ENCODE data around the gene C19orf12.

Gene C19orf12

DNA sequence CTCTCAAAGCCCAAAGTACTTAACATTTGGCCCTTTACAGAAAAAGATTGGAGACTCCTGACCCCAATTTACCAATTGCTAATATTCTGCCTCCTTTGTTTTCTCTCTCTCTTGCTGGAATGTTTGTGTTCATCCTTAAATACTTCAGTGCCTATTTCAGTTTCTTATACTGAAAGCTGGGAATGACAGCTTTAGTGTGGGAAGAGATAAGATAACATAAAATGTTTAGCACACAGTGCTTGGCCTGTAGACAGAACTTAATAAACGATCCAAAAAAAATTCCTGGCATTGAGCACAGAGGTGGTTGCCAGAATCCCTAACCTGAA, 52.8 kb downstream of the C19orf12 start:
- Histone ChIP-seq H3K79me2 (ENCODE audit: insufficient read depth, low read length) (no peaks in the 10 kb centered on the region), H3K9me2 (replicated peaks; ENCODE audit: insufficient read depth, low read length) (no peaks in the 10 kb centered on the region), H2AFZ (ENCODE audit: low read depth, low read length, severe bottlenecking) (no peak overlapping the region), H3K27ac (ENCODE audit: low read depth, low read length) (no peak overlapping the region), H3K9ac (ENCODE audit: low read length) (no peak overlapping the region), H3K4me2 (ENCODE audit: low read depth, low read length, poor library complexity, severe bottlenecking) (no peak overlapping the region), H3K9me3 (ENCODE audit: insufficient read depth, low read length) (no peaks in the 10 kb centered on the region), H3F3A (ENCODE audit: insufficient read depth) (no peaks in the 10 kb centered on the region), H3K4me3 (ENCODE audit: insufficient read depth, low read length, poor library complexity, severe bottlenecking) (no peak overlapping the region), H4K20me1 (ENCODE audit: low read depth, low read length) (no peaks in the 10 kb centered on the region), H3K27me3 (ENCODE audit: low read length) (no peaks in the 10 kb centered on the region), H3K36me3 (ENCODE audit: low read length) (no peaks in the 10 kb centered on the region)
- TF ChIP-seq EZH2phosphoT487 (conservative IDR thresholded peaks at IDR 0.05; ENCODE audit: low read length), result no peak
- TF ChIP-seq, protein P1, sequence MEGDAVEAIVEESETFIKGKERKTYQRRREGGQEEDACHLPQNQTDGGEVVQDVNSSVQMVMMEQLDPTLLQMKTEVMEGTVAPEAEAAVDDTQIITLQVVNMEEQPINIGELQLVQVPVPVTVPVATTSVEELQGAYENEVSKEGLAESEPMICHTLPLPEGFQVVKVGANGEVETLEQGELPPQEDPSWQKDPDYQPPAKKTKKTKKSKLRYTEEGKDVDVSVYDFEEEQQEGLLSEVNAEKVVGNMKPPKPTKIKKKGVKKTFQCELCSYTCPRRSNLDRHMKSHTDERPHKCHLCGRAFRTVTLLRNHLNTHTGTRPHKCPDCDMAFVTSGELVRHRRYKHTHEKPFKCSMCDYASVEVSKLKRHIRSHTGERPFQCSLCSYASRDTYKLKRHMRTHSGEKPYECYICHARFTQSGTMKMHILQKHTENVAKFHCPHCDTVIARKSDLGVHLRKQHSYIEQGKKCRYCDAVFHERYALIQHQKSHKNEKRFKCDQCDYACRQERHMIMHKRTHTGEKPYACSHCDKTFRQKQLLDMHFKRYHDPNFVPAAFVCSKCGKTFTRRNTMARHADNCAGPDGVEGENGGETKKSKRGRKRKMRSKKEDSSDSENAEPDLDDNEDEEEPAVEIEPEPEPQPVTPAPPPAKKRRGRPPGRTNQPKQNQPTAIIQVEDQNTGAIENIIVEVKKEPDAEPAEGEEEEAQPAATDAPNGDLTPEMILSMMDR (IDR thresholded peaks at IDR 0.05; ENCODE audit: insufficient read depth, low read length, poor library complexity, severe bottlenecking), result no peak

DNA sequence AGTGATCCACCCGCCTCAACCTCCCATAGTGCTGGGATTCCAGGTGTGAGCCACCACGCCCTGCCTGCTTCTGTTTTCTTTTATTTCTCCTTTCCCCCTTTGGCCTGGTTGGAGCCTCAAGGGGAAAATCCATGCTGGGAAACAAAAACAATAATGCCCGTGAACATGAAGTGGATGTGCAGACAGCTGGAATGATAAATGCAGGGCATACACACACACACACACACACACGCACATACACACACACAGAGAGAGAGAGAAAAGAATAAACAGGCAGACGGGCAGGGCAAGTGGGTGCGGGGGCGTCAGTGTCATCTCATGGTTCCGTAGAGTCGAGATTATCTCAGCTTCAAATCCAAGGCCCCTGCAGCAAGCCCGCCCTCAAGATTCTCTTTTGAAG, 54.2 kb downstream of the C19orf12 start:
- H2AFZ ChIP-seq (ENCODE audit: low read depth, low read length, severe bottlenecking), result no peak overlapping the region
- no peak overlapping the region for H3K4me2 ChIP-seq (ENCODE audit: low read depth, low read length, poor library complexity, severe bottlenecking)
- H3K27me3 ChIP-seq (ENCODE audit: low read length), result no peaks in the 10 kb centered on the region
- H3K27ac ChIP-seq (ENCODE audit: low read depth, low read length), result no peak overlapping the region
- no peaks in the 10 kb centered on the region for H3K36me3 ChIP-seq (ENCODE audit: low read length)
- no peak for TF ChIP-seq EZH2phosphoT487 (conservative IDR thresholded peaks at IDR 0.05; ENCODE audit: low read length)
- TF ChIP-seq, protein P1 (IDR thresholded peaks at IDR 0.05; ENCODE audit: insufficient read depth, low read length, poor library complexity, severe bottlenecking), result no peak
- no peak overlapping the region for H3K9ac ChIP-seq (ENCODE audit: low read length)
- no peaks in the 10 kb centered on the region for H3F3A ChIP-seq (ENCODE audit: insufficient read depth)
- no peaks in the 10 kb centered on the region for H3K79me2 ChIP-seq (ENCODE audit: insufficient read depth, low read length)
- H4K20me1 ChIP-seq (ENCODE audit: low read depth, low read length), result no peaks in the 10 kb centered on the region
- H3K4me3 ChIP-seq (ENCODE audit: insufficient read depth, low read length, poor library complexity, severe bottlenecking), result no peak overlapping the region
- H3K9me2 ChIP-seq (replicated peaks; ENCODE audit: insufficient read depth, low read length), result no peaks in the 10 kb centered on the region
- H3K9me3 ChIP-seq (ENCODE audit: insufficient read depth, low read length), result no peaks in the 10 kb centered on the region

DNA sequence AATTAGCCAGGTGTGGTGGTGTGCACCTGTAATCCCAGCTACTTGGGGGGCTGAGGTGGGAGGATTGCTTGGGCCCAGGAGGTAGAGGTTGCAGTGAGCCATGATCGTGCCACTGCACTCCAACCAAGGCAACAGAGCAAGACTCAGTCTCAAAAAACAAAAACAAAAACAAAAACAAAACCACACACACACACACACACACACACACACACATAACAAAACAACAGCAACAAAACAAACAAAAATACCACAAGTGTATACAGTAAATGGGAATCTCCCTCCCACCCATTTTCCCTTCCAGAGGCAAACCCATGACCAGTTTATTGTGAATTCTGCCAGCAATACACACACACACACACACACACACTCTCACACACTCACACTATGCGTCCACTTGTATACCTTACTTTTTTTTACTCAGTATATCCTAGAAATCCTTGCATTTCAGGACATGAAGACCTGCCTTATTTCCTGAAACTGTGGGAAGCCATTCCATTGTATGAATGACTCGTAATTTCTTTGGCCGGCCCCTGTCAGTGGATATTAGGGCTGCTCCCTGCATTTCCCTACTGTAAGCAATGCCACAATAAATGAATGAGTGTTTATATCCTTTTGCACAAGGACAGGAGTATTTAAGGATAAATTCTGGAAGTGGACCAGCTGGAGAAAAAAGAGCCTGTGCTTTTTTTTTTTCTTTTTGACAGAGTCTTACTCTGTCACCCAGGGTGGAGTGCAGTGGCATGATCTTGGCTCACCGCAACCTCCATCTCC, 56.7 kb downstream of the C19orf12 start:
- Histone ChIP-seq H3K4me2 (ENCODE audit: low read depth, low read length, poor library complexity, severe bottlenecking) (no peak overlapping the region), H3K36me3 (ENCODE audit: low read length) (no peaks in the 10 kb centered on the region), H3K9me3 (ENCODE audit: insufficient read depth, low read length) (no peaks in the 10 kb centered on the region), H3K9ac (ENCODE audit: low read length) (no peak overlapping the region), H4K20me1 (ENCODE audit: low read depth, low read length) (no peaks in the 10 kb centered on the region), H3K27me3 (ENCODE audit: low read length) (no peaks in the 10 kb centered on the region), H2AFZ (ENCODE audit: low read depth, low read length, severe bottlenecking) (no peak overlapping the region), H3K9me2 (replicated peaks; ENCODE audit: insufficient read depth, low read length) (no peaks in the 10 kb centered on the region), H3K27ac (ENCODE audit: low read depth, low read length) (no peak overlapping the region), H3F3A (ENCODE audit: insufficient read depth) (no peaks in the 10 kb centered on the region), H3K4me3 (ENCODE audit: insufficient read depth, low read length, poor library complexity, severe bottlenecking) (no peak overlapping the region), H3K79me2 (ENCODE audit: insufficient read depth, low read length) (no peaks in the 10 kb centered on the region)
- TF ChIP-seq EZH2phosphoT487 (conservative IDR thresholded peaks at IDR 0.05; ENCODE audit: low read length), result no peak
- TF ChIP-seq, protein P1 (IDR thresholded peaks at IDR 0.05; ENCODE audit: insufficient read depth, low read length, poor library complexity, severe bottlenecking), result no peak
